Keratinocyte (primary cell): ENCODE measurements around the gene RAMAC. TPM values are rescaled to one million over a fixed set of nuclear protein-coding genes. Genes with fewer than 3 reads are reported as not detected.

Source experiments
- DNase-seq: peaks from one replicate; pipeline ENCODE4 v3.0.0-alpha.2; 2011; ENCODE audit warnings: low read depth, missing footprints, low spot score
- FAIRE-seq: peaks from 2 replicates; lab custom pipeline; 2011; peaks lifted over from hg19 to GRCh38; lab: Jason Lieb, UNC
- H2AFZ ChIP-seq: 2 replicates; pipeline ENCODE4 v1.6.0; 2012; ENCODE audit warnings: low read length, control low read depth, inconsistent platforms; ENCODE audit not compliant: control insufficient read depth
- H3K27ac ChIP-seq: 2 replicates; pipeline ENCODE4 v1.5.1; 2011; ENCODE audit warnings: low read length; ENCODE audit not compliant: control insufficient read depth, insufficient read depth
- H3K27me3 ChIP-seq: 3 replicates; pipeline ENCODE4 v1.6.0; 2011; ENCODE audit warnings: low read length; ENCODE audit not compliant: control insufficient read depth, insufficient read depth; ENCODE audit errors: extremely low read depth
- H3K36me3 ChIP-seq, 2 experiments: 2 replicates in 1 of 2; 3 replicates in 1 of 2; pipeline ENCODE4 v1.5.1; 2011; ENCODE audit warnings: low read length in 2 of 2, mild to moderate bottlenecking in 1 of 2; ENCODE audit not compliant: control insufficient read depth in 2 of 2, insufficient read depth in 2 of 2; ENCODE audit errors: extremely low read depth in 1 of 2
- H3K4me1 ChIP-seq: 3 replicates; pipeline ENCODE4 v1.5.1; 2011; ENCODE audit warnings: low read length; ENCODE audit not compliant: control insufficient read depth, insufficient read depth; ENCODE audit errors: extremely low read depth
- H3K4me2 ChIP-seq: 3 replicates; pipeline ENCODE4 v1.6.0; 2011; ENCODE audit warnings: low read depth, low read length; ENCODE audit not compliant: control insufficient read depth, insufficient read depth; ENCODE audit errors: extremely low read depth
- H3K4me3 ChIP-seq, 3 experiments: fragments of 200-600 bp in 1 of 3; sonication (generic) in 1 of 3; 2 replicates in 2 of 3; 3 replicates in 1 of 3; pipeline ENCODE4 v1.5.1; 2011 to 2016; ENCODE audit warnings: low read length in 3 of 3, mild to moderate bottlenecking in 3 of 3, control low read depth in 2 of 3, inconsistent platforms in 1 of 3, low read depth in 1 of 3, mixed read lengths in 1 of 3, mixed run types in 1 of 3, moderate library complexity in 1 of 3; ENCODE audit not compliant: control insufficient read depth in 2 of 3, insufficient read depth in 2 of 3; ENCODE audit errors: extremely low read depth in 1 of 3
- H3K79me2 ChIP-seq: 2 replicates; pipeline ENCODE4 v1.6.0; 2012; ENCODE audit warnings: low read length; ENCODE audit not compliant: control insufficient read depth, insufficient read depth
- H3K9ac ChIP-seq: 3 replicates; pipeline ENCODE4 v1.6.0; 2011; ENCODE audit warnings: low read length; ENCODE audit not compliant: control insufficient read depth, insufficient read depth; ENCODE audit errors: extremely low read depth
- H3K9me1 ChIP-seq: 3 replicates; pipeline ENCODE4 v1.6.0; 2011; ENCODE audit warnings: low read length; ENCODE audit not compliant: control insufficient read depth, insufficient read depth; ENCODE audit errors: extremely low read depth
- H3K9me3 ChIP-seq: 2 replicates; pipeline ENCODE4 v1.5.1; 2012; ENCODE audit warnings: low read depth, low read length; ENCODE audit not compliant: control insufficient read depth
- H4K20me1 ChIP-seq: 3 replicates; pipeline ENCODE4 v1.6.0; 2011; ENCODE audit warnings: low read length; ENCODE audit not compliant: control insufficient read depth, insufficient read depth; ENCODE audit errors: extremely low read depth
- EZH2 ChIP-seq: IDR thresholded peaks from one replicate; pipeline ENCODE4 v1.6.1; 2012; ENCODE audit warnings: inconsistent platforms, mild to moderate bottlenecking, low read length, moderate library complexity
- dilution Hi-C: fragments of 300-500 bp; cut with MboI; formaldehyde crosslinking; loops from one replicate; pipeline ENCODE4 v1.7.0; 2020; ENCODE audit warnings: low sequenced_read_pairs; ENCODE audit not compliant: extremely low pct_ligation_motif_present
- polyA plus RNA-seq, 5 experiments: library from polyadenylated mRNA; depleted of rRNA in 3 of 5; stranded (reverse) in 3 of 5; stranded (forward) in 1 of 5; unstranded in 1 of 5; fragments of >200 nt; gene quantifications; 1 replicate in 1 of 5; 2 replicates in 3 of 5; 3 replicates in 1 of 5; pipeline versions ENCODE4 v1.2.1 to v1.2.3, GENCODE V29; 2011 to 2012; ENCODE audit warnings: missing spikeins in 2 of 5, low read depth in 1 of 5, low replicate concordance in 1 of 5
- TF ChIP-seq, protein P1 (sequence below), 3 experiments: IDR thresholded peaks in 1 of 3; conservative IDR thresholded peaks in 1 of 3; optimal IDR thresholded peaks in 1 of 3; 2 replicates in 2 of 3; 3 replicates in 1 of 3; pipeline versions ENCODE3 to v1.5.1; 2011; ENCODE audit warnings: low read length in 3 of 3, mild to moderate bottlenecking in 3 of 3, moderate library complexity in 2 of 3, control low read depth in 1 of 3, inconsistent platforms in 1 of 3; ENCODE audit not compliant: insufficient read depth in 2 of 3; ENCODE audit errors: extremely low read depth in 1 of 3

RAMAC gene
- polyA plus RNA-seq, 1 donor (not counting 4 experiments of a cell fraction or from before 2014, with no cell fraction given): 35.3 TPM

DNA sequence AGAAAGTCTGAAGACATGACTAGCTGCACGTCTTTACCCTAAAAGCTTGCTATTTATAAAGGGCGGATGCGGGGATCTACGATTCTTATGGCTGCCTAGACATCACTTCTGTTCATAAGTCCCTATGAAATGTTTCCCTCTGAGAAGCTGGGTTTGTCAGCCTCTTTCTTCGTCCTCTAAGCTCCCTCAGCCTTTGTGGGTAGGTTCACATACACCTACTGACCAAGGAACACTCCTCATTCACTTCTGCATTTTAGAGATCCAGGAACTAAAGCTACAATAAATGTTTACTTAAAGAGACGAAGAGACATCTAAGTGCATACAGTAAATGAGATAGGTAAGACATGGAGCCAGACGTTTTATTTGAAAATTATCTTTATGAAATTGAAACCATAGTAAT lies 16.7 kb upstream of the RAMAC start:
- Histone ChIP-seq H3K27ac (no peak overlapping the region), H3K9ac (no peak overlapping the region)

DNA sequence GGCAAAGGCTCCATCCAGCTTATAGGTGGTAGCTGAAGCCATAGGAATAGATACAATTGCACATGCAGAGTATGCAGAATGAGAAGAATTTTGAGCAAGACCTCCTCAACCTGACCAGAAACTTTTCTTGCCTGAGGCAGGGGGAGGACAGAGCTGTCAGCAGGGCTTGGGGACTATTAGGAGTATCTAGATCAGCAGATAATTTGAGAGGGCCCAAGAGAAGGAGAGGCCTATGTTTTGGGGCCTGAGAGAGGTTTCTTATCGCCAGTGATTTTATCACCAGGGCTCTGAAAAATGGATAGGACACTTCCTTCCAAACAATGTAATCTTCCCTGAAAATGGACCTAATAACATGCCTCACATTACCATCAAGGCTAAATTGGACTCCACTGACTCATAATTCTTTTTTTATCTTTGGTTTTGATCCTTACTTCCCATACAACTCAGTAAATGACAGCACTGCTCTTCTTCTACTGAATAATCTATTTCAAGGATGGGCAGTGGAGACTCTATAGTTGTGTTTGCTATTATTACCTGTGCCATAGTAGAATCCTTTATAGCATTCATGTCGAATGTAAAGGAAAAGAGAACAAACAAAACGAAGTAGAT lies 15.8 kb upstream of the RAMAC start:
- Histone ChIP-seq H3K79me2 (no peaks in the 10 kb centered on the region), H3K4me2 (no peak overlapping the region), H3K36me3 (no peaks in the 10 kb centered on the region), H3K27ac (no peak overlapping the region), H3K4me1 (no peaks in the 10 kb centered on the region), H4K20me1 (no peaks in the 10 kb centered on the region), H3K27me3 (peaks cover 4% of the 10 kb centered on the region), H2AFZ (no peak overlapping the region), H3K9ac (no peak overlapping the region), H3K4me3 (no peak overlapping the region), H3K9me3 (no peaks in the 10 kb centered on the region), H3K9me1 (no peaks in the 10 kb centered on the region)
- dilution Hi-C loops: no loop called here
- DNase-seq (no peak), FAIRE-seq (no peak)
- TF ChIP-seq, protein P1, sequence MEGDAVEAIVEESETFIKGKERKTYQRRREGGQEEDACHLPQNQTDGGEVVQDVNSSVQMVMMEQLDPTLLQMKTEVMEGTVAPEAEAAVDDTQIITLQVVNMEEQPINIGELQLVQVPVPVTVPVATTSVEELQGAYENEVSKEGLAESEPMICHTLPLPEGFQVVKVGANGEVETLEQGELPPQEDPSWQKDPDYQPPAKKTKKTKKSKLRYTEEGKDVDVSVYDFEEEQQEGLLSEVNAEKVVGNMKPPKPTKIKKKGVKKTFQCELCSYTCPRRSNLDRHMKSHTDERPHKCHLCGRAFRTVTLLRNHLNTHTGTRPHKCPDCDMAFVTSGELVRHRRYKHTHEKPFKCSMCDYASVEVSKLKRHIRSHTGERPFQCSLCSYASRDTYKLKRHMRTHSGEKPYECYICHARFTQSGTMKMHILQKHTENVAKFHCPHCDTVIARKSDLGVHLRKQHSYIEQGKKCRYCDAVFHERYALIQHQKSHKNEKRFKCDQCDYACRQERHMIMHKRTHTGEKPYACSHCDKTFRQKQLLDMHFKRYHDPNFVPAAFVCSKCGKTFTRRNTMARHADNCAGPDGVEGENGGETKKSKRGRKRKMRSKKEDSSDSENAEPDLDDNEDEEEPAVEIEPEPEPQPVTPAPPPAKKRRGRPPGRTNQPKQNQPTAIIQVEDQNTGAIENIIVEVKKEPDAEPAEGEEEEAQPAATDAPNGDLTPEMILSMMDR (optimal IDR thresholded peaks at IDR 0.05 in 1 of 3, IDR thresholded peaks at IDR 0.05 in 1 of 3, conservative IDR thresholded peaks at IDR 0.05 in 1 of 3; ENCODE audit: extremely low read depth in 1 of 3, insufficient read depth in 2 of 3, low read length in 3 of 3): no peak

More for the DNA sequence above, 16.7 kb upstream of the RAMAC start:
- Histone ChIP-seq H3K36me3 (no peaks in the 10 kb centered on the region), H3K4me3 (no peak overlapping the region), H2AFZ (no peak overlapping the region), H3K27me3 (peaks cover 4% of the 10 kb centered on the region), H3K9me3 (no peaks in the 10 kb centered on the region), H3K4me1 (no peaks in the 10 kb centered on the region), H3K79me2 (no peaks in the 10 kb centered on the region), H4K20me1 (no peaks in the 10 kb centered on the region), H3K4me2 (no peak overlapping the region), H3K9me1 (no peaks in the 10 kb centered on the region)
- DNase-seq (no peak), FAIRE-seq (no peak)
- dilution Hi-C loops: no loop called here
- TF ChIP-seq, protein P1 (optimal IDR thresholded peaks at IDR 0.05 in 1 of 3, IDR thresholded peaks at IDR 0.05 in 1 of 3, conservative IDR thresholded peaks at IDR 0.05 in 1 of 3; ENCODE audit: extremely low read depth in 1 of 3, insufficient read depth in 2 of 3, low read length in 3 of 3): no peak
- no peak for TF ChIP-seq EZH2
